ENCODE data around the gene TENT4B.
A peak's percentile ranks its signal among the peaks of the same experiment; 100 is the strongest.

GRCh38 chr16:50210266-50211038, 57.3 kb downstream of the TENT4B start:
- TF ChIP-seq CTCF (IDR thresholded peaks at IDR 0.05) (peak; percentile 51 to 80 (median 74)), POLR2A (IDR thresholded peaks at IDR 0.05) (no peak), POLR2AphosphoS5 (IDR thresholded peaks at IDR 0.05) (peak in 3 of 4 donors; percentile 40 to 80 (median 78)), EP300 (IDR thresholded peaks at IDR 0.05) (no peak)

Measured in sigmoid colon (tissue), 4 donors.